Neural cell (in vitro differentiated cells): ENCODE measurements around the gene MAPK8.

ENCODE experiments used
- EP300 ChIP-seq: fragments of 450-650 bp; conservative IDR thresholded peaks from 2 replicates; pipeline ENCODE4 v1.6.1; 2014; ENCODE audit warnings: antibody characterized with exemption, mild to moderate bottlenecking, moderate library complexity; ENCODE audit not compliant: poor library complexity, severe bottlenecking
- POLR2AphosphoS5 ChIP-seq: IDR thresholded peaks from 2 replicates; pipeline ENCODE4 v1.6.1; 2012
- TF ChIP-seq, protein P1 (sequence below): fragments of 450-650 bp; IDR thresholded peaks from 2 replicates; pipeline ENCODE4 v1.5.1; 2014; ENCODE audit warnings: antibody characterized with exemption, mild to moderate bottlenecking, moderate library complexity; ENCODE audit not compliant: poor library complexity, severe bottlenecking

DNA sequence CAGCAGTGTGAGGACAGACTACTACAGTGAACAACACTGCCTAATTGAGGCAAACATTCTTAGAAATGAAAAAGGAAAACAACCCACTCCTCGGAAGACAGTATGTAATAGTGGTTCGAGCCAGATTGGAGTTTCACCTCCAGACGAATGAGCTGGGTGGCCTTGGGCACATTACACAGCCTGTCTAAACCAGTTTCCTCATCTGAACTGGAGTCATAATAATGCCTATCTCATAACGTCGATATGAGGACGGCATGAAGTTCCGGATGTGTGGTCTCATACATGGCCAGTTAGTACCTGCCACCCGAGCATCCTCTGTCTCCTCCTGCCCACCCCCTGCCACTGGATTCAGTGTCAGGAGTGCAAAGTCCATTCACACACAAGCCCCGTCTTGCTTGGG lies 16.2 kb upstream of the MAPK8 start:
- TF ChIP-seq EP300 (no peak), POLR2AphosphoS5 (no peak)
- TF ChIP-seq, protein P1, sequence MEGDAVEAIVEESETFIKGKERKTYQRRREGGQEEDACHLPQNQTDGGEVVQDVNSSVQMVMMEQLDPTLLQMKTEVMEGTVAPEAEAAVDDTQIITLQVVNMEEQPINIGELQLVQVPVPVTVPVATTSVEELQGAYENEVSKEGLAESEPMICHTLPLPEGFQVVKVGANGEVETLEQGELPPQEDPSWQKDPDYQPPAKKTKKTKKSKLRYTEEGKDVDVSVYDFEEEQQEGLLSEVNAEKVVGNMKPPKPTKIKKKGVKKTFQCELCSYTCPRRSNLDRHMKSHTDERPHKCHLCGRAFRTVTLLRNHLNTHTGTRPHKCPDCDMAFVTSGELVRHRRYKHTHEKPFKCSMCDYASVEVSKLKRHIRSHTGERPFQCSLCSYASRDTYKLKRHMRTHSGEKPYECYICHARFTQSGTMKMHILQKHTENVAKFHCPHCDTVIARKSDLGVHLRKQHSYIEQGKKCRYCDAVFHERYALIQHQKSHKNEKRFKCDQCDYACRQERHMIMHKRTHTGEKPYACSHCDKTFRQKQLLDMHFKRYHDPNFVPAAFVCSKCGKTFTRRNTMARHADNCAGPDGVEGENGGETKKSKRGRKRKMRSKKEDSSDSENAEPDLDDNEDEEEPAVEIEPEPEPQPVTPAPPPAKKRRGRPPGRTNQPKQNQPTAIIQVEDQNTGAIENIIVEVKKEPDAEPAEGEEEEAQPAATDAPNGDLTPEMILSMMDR = no peak
